Iris pigment epithelial cell (primary cell): Measurements from ENCODE around the gene GIGYF1.
A peak's percentile ranks its signal among the peaks of the same experiment; 100 is the strongest.
"Not testable (repeated sequence)": the region's sequence is repeated elsewhere in the genome, so short reads cannot be mapped to it uniquely, and the experiment has no call there.

ENCODE experiments used
- DNase-seq: peaks from one replicate; pipeline ENCODE4 v3.0.0-alpha.2; 2011; ENCODE audit warnings: low read depth

GIGYF1 gene, protein sequence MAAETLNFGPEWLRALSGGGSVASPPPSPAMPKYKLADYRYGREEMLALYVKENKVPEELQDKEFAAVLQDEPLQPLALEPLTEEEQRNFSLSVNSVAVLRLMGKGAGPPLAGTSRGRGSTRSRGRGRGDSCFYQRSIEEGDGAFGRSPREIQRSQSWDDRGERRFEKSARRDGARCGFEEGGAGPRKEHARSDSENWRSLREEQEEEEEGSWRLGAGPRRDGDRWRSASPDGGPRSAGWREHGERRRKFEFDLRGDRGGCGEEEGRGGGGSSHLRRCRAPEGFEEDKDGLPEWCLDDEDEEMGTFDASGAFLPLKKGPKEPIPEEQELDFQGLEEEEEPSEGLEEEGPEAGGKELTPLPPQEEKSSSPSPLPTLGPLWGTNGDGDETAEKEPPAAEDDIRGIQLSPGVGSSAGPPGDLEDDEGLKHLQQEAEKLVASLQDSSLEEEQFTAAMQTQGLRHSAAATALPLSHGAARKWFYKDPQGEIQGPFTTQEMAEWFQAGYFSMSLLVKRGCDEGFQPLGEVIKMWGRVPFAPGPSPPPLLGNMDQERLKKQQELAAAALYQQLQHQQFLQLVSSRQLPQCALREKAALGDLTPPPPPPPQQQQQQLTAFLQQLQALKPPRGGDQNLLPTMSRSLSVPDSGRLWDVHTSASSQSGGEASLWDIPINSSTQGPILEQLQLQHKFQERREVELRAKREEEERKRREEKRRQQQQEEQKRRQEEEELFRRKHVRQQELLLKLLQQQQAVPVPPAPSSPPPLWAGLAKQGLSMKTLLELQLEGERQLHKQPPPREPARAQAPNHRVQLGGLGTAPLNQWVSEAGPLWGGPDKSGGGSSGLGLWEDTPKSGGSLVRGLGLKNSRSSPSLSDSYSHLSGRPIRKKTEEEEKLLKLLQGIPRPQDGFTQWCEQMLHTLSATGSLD (N-terminal part only)

DNA sequence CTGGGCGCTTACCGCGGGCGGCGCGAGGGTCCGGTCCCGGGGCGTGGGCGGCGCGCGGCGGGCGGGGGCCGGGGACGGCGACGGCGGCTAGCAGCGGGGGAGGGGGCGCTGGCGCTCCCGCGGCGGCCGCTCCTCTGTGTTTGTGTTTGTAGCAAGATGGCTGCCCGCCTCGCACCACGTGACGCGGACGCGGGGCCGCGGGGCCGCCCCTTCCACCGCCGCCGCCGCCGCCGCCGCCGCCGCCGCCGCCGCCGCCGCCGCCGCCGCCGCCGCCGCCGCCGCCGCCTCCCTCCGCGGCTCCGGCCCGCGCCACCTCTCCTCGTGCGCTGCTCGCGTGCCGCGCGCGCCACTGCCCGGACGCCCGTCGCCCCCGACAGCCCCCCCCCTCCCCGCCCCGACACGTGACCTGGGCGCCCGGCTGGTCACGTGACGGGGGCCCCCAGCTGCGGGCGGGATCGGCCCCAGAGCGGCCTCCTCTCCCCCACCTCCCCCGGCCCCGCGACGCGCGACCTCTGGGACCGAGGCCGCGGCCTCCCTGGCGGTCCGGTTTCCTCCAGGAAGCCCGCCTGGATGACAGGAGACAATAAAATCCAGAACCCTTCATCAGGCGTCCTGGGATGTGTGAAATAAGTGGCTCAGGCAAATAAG lies at the start of gene GIGYF1:
Gene GIGYF1 (minus strand): TSS at position 153 of the 648 bp plus-strand sequence. CDS start 6,012 bp downstream, outside the sequence.
- peak; percentile 52 for DNase-seq

DNA sequence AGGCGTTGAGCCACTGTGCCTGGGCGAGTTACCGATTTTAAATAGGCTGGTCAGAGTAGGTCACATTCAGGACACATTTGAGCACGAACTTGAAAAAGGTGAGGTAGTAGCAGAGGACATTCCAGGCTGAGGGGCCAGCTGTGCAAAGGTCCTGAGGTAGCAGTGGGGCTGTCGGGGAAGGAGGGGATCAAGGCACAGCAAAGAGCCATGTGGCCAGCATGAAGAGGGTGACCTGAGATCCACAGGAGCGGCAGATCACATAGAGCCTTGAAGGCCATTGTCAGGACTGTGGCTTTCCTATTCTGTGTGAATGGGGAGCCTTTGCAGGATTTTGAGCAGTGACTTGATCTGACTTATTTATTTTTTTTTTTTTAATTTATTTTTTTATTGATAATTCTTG lies 45.9 kb upstream of the GIGYF1 start:
- no peak for DNase-seq

DNA sequence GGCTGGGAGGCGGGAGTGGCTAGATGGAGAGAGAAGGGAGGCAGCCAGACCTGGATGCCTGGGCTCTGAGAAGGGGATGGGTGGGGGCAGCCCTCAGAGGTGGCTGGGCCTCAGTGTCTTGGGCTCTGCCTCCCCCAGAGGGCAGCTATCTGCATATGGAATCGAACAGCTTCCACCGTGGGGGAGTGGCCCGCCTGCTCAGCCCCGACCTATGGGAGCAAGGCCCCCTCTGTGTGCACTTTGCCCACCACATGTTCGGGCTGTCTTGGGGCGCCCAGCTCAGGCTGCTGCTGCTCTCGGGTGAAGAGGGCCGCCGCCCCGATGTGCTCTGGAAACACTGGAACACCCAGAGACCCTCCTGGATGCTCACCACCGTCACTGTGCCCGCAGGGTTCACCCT lies 42.6 kb upstream of the GIGYF1 start:
- no peak for DNase-seq

DNA sequence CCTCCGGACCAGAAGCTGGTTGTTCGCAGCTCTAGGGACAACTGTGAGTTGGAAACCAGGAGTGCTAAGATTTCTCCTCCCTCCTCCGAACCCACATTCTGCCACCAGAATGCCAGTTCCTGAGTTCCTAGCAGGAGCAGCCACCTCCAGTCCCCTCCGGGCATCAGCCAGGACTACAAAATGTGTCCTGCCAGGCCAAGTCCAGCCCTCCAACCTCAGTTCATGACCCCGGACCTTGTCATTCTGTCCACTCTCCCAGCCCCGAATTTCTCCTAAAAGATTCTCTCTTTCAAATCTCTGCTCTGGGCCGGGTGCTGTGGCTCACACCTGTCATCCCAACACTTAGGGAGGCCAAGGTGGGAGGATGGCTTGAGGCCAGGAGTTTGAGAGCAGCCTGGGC lies 41.7 kb upstream of the GIGYF1 start:
- no peak for DNase-seq

DNA sequence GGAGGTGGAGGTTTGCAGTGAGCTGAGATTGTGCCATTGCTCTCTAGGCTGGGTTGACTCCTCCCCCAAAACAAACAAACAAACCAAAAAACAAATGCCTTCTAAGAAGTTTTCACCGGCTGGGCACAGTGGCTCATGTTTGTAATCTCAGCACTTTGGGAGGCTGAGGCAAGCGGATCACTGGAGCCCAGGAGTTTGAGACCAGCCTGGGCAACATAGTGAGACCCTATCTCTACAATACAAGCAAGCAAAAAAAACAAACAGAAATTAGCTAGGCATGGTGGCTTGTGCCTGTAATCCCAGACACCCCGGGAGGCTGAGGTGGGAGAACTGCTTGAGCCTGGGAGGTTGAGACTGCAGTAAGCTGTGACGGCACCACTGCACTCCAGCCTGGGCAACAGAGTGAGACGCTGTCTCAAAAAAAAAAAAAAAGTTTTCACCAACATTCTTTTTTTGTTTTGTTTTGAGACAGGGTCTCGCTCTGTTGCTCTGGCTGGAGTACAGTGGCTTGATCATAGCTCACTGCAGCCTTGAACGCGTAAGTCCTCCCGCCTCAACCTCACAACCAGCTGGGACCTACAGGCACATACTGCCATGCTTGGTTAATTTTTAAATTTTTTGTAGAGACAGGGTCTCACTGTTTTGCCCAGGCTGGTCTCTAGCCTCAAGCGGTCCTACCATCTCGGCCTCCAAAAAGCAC lies 38.0 kb upstream of the GIGYF1 start:
- no peak for DNase-seq

DNA sequence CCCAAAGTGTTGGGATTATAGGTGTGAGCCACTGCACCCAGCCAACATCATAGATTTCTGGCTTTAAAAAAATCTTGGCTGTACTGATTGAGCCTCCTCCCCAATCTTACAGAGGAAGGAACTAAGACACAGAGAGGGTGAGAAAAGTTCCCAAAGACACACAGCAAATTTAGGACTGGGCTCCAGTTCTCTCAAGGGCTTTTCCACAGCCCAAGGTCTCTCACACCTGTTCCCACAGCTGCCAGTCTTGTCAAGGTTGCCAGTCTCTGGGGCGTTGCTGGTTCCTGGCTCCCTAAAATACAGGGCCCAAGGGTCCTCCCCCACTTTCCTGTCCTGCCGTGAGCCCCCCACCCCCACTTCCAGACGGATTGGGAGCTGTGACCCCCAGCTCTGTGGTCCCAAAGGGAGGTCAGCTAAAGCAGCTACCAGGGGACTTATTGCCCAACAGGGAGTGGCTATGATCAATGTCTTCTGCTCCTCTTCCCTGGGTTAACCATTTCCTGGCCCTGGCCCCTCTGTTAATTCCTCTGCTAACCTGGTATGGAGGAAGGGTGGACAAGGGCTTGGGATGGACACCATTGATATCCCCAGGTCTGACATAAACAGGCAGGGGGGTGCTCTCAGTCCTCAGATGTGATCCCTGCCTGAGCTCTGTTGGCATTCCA lies 36.2 kb upstream of the GIGYF1 start:
- DNase-seq: no peak

DNA sequence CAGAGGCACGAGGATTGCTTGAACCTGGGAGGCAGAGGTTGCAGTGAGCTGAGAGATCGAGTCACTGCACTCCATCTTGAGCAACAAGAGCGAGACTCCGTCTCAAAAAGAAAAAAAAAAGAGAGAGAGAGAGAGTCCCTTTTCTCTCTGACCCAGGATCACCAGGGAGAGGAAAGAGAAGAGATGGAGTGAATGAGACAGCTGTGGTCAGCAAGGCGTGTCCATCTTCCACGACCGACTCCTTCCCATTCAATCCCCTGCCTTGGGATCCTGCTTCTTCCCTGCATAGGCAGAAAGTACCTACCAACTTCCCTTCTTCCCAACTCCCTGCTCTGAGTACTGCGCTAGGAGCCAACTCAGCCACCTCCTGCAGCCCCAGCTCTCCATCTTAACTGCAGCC lies 34.1 kb upstream of the GIGYF1 start:
- DNase-seq: no peak

DNA sequence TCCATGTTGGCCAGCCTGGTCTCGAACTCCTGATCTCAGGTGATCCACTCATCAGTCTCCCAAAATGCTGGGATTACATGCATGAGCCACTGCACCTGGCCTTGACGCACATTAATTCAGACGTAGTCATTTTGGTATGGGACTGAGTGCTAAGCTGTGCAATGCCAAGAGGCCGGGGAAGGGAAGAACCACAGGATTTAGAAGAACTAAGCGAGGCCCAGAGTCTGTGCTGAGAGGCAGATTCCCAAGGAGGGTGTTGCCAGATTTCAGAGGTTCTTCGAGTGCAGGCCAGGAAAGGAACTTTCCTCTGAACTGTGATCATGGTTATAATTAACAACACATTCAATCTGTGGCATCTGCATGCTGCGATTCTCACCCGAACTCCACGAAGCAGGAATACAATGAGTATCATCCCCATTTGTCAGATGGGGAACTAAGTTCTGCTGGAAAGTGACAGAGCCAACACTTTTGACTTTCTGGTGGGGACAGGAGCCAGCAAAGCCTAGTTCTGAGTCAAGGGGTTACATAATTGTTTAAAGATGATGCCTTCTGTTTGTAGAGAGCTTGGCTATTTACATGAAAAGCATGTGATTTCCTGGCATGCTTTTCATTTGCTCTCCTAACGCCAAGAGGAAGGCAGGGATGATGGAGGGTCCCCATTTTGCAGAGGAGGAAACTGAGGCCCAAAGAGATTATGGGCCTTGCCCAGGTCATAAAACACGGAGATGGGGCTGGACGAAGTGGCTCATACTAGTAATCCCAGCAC lies 33.1 kb upstream of the GIGYF1 start:
- peak; percentile 94 for DNase-seq

DNA sequence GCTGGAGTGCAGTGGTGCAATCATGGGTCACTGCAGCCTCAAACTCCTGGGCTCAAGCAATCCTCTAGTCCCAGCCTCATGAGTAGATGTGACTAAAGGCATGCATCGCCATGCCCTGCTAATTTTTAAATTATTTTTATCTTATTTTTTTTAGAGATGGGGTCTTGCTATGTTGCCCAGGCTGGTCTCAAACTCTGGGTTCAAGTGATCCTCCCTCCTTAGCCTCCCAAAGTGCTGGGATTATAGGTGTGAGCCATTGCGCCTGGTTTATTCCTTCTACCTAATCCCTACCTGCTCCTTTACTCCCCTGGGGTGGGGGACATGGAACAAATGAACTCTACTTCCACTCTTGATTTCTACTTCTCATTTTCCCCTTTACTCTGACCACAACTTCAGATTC lies 30.3 kb upstream of the GIGYF1 start:
- not testable (repeated sequence) for DNase-seq

DNA sequence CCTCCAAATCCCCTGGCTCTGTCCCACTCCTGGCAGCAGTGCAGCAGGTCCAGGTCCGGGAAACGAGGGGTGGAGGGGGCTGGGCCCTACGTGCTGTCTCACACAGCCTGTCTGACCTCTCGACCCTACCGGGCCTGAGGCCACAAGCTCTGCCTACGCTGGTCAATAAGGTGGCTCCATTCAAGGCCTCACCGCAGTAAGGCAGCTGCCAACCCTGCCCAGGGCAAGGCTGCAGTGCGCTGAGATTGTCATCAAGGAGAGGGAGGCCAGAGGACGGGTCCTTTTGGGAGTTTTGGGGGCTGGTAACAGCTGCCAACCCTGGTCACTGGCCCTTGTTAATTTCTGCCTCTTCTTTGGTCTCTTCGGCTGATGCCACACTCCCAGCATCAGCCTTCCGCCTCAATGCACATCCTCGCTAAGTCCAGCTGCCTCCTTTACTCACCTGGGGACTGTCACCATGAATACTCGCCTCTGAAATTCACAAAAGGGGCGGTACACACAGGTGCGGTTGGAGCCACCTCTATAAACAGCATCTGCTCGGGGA lies 29.8 kb upstream of the GIGYF1 start:
- no peak for DNase-seq

DNA sequence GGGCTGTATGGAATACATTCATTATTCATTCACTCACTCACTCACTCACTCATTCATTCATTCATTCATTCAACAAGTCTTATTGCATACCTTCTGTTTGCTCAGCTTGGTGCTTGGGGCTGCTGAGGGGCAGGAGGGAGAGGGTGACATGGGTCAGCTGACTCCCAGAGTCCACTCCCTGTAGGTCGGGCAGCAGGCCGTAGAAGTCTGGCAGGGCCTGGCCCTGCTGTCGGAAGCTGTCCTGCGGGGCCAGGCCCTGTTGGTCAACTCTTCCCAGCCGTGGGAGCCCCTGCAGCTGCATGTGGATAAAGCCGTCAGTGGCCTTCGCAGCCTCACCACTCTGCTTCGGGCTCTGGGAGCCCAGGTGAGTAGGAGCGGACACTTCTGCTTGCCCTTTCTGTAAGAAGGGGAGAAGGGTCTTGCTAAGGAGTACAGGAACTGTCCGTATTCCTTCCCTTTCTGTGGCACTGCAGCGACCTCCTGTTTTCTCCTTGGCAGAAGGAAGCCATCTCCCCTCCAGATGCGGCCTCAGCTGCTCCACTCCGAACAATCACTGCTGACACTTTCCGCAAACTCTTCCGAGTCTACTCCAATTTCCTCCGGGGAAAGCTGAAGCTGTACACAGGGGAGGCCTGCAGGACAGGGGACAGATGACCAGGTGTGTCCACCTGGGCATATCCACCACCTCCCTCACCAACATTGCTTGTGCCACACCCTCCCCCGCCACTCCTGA lies 28.6 kb upstream of the GIGYF1 start:
- DNase-seq: no peak

DNA sequence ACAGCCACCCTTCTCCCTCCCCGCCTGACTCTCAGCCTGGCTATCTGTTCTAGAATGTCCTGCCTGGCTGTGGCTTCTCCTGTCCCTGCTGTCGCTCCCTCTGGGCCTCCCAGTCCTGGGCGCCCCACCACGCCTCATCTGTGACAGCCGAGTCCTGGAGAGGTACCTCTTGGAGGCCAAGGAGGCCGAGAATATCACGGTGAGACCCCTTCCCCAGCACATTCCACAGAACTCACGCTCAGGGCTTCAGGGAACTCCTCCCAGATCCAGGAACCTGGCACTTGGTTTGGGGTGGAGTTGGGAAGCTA lies 27.4 kb upstream of the GIGYF1 start:
- DNase-seq: no peak

DNA sequence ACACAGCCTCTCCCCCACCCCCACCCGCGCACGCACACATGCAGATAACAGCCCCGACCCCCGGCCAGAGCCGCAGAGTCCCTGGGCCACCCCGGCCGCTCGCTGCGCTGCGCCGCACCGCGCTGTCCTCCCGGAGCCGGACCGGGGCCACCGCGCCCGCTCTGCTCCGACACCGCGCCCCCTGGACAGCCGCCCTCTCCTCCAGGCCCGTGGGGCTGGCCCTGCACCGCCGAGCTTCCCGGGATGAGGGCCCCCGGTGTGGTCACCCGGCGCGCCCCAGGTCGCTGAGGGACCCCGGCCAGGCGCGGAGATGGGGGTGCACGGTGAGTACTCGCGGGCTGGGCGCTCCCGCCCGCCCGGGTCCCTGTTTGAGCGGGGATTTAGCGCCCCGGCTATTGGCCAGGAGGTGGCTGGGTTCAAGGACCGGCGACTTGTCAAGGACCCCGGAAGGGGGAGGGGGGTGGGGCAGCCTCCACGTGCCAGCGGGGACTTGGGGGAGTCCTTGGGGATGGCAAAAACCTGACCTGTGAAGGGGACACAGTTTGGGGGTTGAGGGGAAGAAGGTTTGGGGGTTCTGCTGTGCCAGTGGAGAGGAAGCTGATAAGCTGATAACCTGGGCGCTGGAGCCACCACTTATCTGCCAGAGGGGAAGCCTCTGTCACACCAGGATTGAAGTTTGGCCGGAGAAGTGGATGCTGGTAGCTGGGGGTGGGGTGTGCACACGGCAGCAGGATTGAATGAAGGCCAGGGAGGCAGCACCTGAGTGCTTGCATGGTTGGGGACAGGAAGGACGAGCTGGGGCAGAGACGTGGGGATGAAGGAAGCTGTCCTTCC lies 26.8 kb upstream of the GIGYF1 start:
- no peak for DNase-seq

DNA sequence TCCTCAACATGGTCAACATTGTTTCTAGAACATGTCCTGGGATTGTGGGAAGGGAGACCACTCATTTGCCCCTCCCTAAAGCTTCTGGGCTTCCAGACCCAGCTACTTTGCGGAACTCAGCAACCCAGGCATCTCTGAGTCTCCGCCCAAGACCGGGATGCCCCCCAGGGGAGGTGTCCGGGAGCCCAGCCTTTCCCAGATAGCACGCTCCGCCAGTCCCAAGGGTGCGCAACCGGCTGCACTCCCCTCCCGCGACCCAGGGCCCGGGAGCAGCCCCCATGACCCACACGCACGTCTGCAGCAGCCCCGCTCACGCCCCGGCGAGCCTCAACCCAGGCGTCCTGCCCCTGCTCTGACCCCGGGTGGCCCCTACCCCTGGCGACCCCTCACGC lies 26.2 kb upstream of the GIGYF1 start, which contains the start of gene EPO:
Gene EPO (plus strand): TSS at position 190 of the 392 bp plus-strand sequence. CDS start 513 bp downstream, outside the sequence.
- no peak for DNase-seq

DNA sequence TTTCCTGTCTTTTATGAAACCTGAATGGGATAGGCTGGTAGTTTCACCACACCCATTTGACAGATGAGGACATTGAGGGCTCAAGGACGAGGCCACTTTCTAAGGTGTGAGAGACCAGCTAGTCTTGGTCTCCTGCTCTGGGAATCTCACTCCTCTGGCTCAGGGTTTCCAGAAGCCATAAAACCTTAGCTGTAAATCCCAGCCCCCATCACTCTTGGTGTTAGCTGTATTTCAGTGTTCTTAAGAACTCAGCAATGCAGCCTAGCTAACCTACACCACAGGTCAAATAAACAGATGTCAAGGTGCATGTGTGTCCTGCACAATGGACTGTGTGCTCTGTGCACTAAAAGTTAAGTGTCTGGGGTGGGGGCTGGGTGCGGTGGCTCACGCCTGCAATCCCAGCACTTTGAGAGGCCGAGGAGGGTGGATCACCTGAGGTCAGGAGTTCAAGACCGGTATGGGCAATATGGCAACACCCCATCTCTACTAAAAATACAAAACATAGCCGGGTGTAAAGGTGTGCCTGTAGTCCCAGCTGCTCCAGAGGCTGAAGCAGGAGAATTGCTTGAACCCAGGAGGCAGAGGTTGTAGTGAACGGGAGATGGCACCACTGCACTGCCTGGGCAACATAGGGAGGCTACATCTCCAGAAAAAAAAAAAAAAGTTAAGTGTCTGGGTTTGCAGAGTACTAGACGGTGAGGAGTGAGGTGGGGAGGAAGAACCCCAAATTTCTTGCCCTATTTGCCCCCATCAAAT lies 25.7 kb upstream of the GIGYF1 start:
- DNase-seq: peak; percentile 20

DNA sequence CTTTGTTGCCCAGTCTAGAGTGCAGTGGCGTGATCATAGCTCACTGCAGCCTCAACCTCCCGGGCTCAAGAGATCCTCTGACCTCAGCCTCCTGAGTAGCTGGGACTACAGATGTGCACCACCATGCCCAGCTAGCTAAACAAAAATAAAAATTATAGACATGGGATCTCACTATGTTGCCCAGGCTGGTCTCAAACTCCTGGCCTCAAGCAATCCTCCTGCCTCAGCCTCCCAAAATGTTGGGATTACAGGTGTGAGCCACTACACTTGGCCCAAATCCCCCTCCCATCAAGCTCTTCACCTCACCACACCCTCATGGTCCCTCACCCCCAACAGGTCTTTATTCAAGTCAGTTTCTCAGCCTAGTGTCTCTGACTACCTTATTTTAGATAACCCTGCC lies 23.0 kb upstream of the GIGYF1 start:
- DNase-seq: not testable (repeated sequence)

DNA sequence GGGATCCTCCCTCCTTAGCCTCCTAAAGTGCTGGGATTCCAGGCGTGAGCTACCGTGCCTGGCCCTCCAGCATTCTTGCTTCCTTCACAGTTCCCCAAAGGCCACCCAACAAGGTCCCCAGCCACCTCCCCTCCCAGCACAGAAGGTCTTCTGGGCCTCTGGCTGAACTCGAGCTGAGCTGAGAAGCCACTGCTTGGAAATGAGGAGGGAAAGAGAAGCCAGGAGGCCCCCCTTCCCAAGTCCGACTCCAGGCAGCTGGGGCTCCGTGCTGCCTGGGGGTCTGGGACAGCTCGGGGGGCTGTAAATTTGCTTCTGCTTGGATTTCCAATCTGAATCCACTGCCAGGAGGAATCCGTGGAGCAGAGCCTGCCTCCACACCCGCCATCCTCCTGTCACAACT lies 20.7 kb upstream of the GIGYF1 start:
- DNase-seq: no peak

DNA sequence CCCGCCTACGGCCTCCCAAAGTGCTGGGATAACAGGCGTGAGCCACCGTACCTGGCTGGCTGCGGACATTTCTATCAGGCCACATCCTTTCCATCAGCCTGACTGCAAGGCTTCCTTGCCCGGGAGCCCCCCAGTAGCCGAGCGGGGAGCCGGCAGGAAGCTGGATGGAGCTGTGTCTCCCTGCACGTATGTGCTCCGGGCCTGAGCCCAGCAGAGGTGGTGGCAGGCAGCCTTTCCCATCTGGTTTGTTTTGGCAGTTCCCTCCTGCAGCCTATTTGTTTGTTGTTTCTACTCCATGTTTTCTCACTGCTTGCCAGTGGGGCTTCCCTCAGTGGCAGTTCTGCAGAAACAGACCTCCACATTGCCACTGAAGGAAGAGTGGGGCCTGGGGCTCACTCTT lies 17.3 kb upstream of the GIGYF1 start:
- no peak for DNase-seq
